HG03460 (cell line): Measurements from ENCODE around the gene ZIC4.

Experiments
- ATAC-seq: cut with Tn5 transposase; IDR thresholded peaks from one replicate; pipeline ENCODE4 v1.9.1; 2021; ENCODE audit not compliant: unreplicated experiment

Gene ZIC4

GRCh38 chr3:147356145-147356908 lies 50.0 kb downstream of the ZIC4 start:
- no peak for ATAC-seq

- no peak for ATAC-seq
Observed at GRCh38 chr3:147355753-147356090, 50.6 kb downstream of the ZIC4 start.

GRCh38 chr3:147355084-147355752 lies 51.1 kb downstream of the ZIC4 start:
- ATAC-seq = no peak

- ATAC-seq = no peak
Observed at GRCh38 chr3:147354623-147355022, 51.7 kb downstream of the ZIC4 start.

GRCh38 chr3:147351301-147351700 lies 55.0 kb downstream of the ZIC4 start:
- no peak for ATAC-seq

GRCh38 chr3:147348976-147349375 lies 57.4 kb downstream of the ZIC4 start:
- ATAC-seq = no peak

DNA sequence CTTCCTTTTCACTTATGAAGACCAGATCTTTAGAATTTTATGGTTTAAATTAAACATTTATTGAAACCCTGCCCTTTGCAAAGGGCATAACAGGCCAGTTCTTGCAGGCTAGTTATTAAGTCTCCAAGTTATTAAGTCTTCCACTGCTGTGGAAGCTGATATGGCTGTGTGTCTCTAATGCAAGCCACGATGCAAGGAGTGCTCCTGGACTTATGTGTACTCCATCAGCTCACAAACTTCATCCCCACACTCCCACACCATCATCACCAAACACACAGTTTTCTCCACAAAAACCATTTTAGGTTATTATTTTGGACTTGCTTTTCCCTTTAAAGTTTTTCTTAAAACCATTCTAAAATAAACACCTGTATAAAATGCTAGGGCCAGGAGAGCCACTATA lies 62.4 kb downstream of the ZIC4 start:
- ATAC-seq = no peak

DNA sequence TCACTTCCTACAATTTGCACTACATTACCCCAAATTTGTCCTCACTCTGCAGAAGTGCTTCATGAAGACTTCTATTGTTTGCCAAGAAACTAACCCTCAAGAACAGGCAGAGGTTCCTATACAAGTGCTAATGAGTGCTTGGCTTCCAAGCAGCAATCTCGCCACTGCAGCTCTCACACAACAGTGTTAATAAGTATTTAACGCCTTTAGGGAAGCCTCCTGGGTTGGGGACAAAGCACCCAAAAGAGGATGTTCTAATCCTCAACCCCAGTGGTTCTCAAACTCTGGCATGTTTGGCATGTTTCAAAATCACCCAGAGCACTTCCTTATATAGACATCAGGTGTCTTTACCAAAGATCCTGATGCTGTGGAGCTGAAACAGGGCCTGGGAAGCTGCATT lies 64.6 kb downstream of the ZIC4 start:
- no peak for ATAC-seq

GRCh38 chr3:147336543-147337278 lies 69.6 kb downstream of the ZIC4 start:
- no peak for ATAC-seq
